Ovary (tissue), 9 donors: Measurements from ENCODE around the gene CDK9. TPM values are rescaled to one million over a fixed set of nuclear protein-coding genes. Genes with fewer than 3 reads are reported as not detected.

Experiments used
- DNase-seq, 5 donors: peaks; one replicate each; pipeline ENCODE4 v3.0.0-alpha.2; 2019 to 2020
- H3K27ac ChIP-seq, 2 donors: fragments of 200-600 bp; one replicate each; pipeline versions ENCODE4 v1.5.1 to v1.8.0; 2019 to 2022
- H3K27me3 ChIP-seq: fragments of 200-600 bp; one replicate; pipeline ENCODE4 v1.8.0; 2022
- H3K36me3 ChIP-seq: fragments of 200-600 bp; sonication (generic); one replicate; pipeline ENCODE4 v1.5.1; 2019
- H3K4me1 ChIP-seq: one replicate; pipeline ENCODE4 v1.8.1; 2013; ENCODE audit warnings: mild to moderate bottlenecking, moderate library complexity; ENCODE audit not compliant: insufficient read depth
- H3K4me3 ChIP-seq: fragments of 200-600 bp; sonication (generic); one replicate; pipeline ENCODE4 v1.5.1; 2017
- H3K9me3 ChIP-seq, 2 donors: fragments of 200-600 bp in 1 of 2; sonication (generic) in 1 of 2; one replicate each; pipeline versions ENCODE4 v1.5.1 to v1.8.1; 2013 to 2019; ENCODE audit warnings: mild to moderate bottlenecking in 1 of 2, moderate library complexity in 1 of 2
- EP300 ChIP-seq: sonication (generic); formaldehyde crosslinking; IDR thresholded peaks from one replicate; pipeline ENCODE4 v1.6.1; 2017; ENCODE audit warnings: antibody characterized with exemption
- POLR2A ChIP-seq: fragments of 450-650 bp; IDR thresholded peaks from one replicate; pipeline ENCODE4 v1.6.1; 2017; ENCODE audit warnings: antibody characterized with exemption, mild to moderate bottlenecking, moderate library complexity
- WGBS, 3 donors: extraction: QIAGEN DNeasy Blood & Tissue Kit in 1 of 3; methylation state at CpG; one replicate each; pipeline versions ENCODE4 v1.1.5 to v1.1.7; 2013 to 2017; 5-methylcytosine and 5-hydroxymethylcytosine counted together
- intact Hi-C, 4 donors: fragments of 100-400 bp; cut with DNase I; formaldehyde crosslinking; loops; one replicate each; pipeline versions ENCODE4 v1.11.0 to v1.15.1; 2022 to 2023
- polyA plus RNA-seq, 2 donors: library from polyadenylated mRNA; stranded (reverse); fragments of 200-250 nt in 1 of 2; fragments of 350-450 nt in 1 of 2; fragmentation: Illumina TruSeq in 1 of 2; extraction: RNeasy Lipid Tissue Mini Kit (QIAGEN cat#74804) in 1 of 2; gene quantifications; one replicate each; pipeline ENCODE4 v1.2.3, GENCODE V29; 2013 to 2014
- total RNA-seq, 7 donors: library from RNA; depleted of rRNA in 2 of 7; stranded (reverse); fragments of >200 nt in 2 of 7; fragmentation: NEBNext Ultra II Directional in 3 of 7; extraction: Animal tissue kit (Norgen Biotek cat#: 25700) in 3 of 7; gene quantifications; one replicate each; pipeline versions ENCODE4 v1.1.0 to v1.2.4, GENCODE V29; 2016 to 2023
- TF ChIP-seq, protein P1 (sequence below), 3 donors: fragments of 450-650 bp in 2 of 3; fragments of 200-600 bp in 1 of 3; IDR thresholded peaks; one replicate each; pipeline versions ENCODE4 v1.5.1 to v1.8.0; 2016 to 2022; ENCODE audit warnings: antibody characterized with exemption in 3 of 3, mild to moderate bottlenecking in 1 of 3
- donor health status: DM: no; HTN: no; CAD: no; lungs with moderate emphysema.
- donor health status: DM: no; HTN: no; CAD: no.
- donor health status: Bipolar disorder and iron deficiency.
- donor health status: DM: yes; HTN: yes; CAD: no.
- donor health status: DM: no; HTN: no; CAD: no.
- donor health status: DM: yes; HTN: yes; CAD: no.

CDK9 gene
- total and polyA plus RNA-seq, 9 donors = 71.7 to 209 (median 129) TPM

- peak in 2 of 5 donors; percentile 25 to 32 for DNase-seq
- Histone ChIP-seq H3K4me1 (peaks cover 12% of the 10 kb centered on the region), H3K4me3 (no peak overlapping the region), H3K27ac (peak overlapping the region; percentile 22 to 74), H3K9me3 (no peaks in the 10 kb centered on the region), H3K27me3 (no peaks in the 10 kb centered on the region), H3K36me3 (no peaks in the 10 kb centered on the region)
- intact Hi-C loops = no loop called here
- 60 to 75% (median 69%) methylated on average over 9 of the region's 9 CpGs for WGBS, 3 donors
- TF ChIP-seq, protein P1, sequence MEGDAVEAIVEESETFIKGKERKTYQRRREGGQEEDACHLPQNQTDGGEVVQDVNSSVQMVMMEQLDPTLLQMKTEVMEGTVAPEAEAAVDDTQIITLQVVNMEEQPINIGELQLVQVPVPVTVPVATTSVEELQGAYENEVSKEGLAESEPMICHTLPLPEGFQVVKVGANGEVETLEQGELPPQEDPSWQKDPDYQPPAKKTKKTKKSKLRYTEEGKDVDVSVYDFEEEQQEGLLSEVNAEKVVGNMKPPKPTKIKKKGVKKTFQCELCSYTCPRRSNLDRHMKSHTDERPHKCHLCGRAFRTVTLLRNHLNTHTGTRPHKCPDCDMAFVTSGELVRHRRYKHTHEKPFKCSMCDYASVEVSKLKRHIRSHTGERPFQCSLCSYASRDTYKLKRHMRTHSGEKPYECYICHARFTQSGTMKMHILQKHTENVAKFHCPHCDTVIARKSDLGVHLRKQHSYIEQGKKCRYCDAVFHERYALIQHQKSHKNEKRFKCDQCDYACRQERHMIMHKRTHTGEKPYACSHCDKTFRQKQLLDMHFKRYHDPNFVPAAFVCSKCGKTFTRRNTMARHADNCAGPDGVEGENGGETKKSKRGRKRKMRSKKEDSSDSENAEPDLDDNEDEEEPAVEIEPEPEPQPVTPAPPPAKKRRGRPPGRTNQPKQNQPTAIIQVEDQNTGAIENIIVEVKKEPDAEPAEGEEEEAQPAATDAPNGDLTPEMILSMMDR (IDR thresholded peaks at IDR 0.05) = no peak
- no peak for TF ChIP-seq POLR2A
- TF ChIP-seq EP300 = no peak
These were observed 23.2 kb downstream of the CDK9 start for GRCh38 chr9:127809002-127809539.

GRCh38 chr9:127809540-127810377, 23.9 kb downstream of the CDK9 start:
- Histone ChIP-seq H3K27ac (peak overlapping the region; percentile 27 to 74), H3K4me1 (peaks cover 6% of the 10 kb centered on the region), H3K36me3 (no peaks in the 10 kb centered on the region), H3K27me3 (no peaks in the 10 kb centered on the region), H3K9me3 (no peaks in the 10 kb centered on the region), H3K4me3 (no peak overlapping the region)
- intact Hi-C loops = no loop called here
- WGBS, 3 donors = 33 to 51% (median 46%) methylated on average over 38 to 57 of the region's 57 CpGs
- no peak for TF ChIP-seq POLR2A
- TF ChIP-seq EP300 = no peak
- TF ChIP-seq, protein P1 (IDR thresholded peaks at IDR 0.05) = no peak
- peak in 4 of 5 donors; percentile 53 to 74 (median 62) for DNase-seq

- WGBS, 3 donors = 93 to 97% (median 96%) methylated on average over 10 of the region's 10 CpGs
- H3K27ac ChIP-seq = peak overlapping the region in 1 of 2 donors; percentile 74
These were observed 24.7 kb downstream of the CDK9 start for GRCh38 chr9:127810378-127811187.

DNA sequence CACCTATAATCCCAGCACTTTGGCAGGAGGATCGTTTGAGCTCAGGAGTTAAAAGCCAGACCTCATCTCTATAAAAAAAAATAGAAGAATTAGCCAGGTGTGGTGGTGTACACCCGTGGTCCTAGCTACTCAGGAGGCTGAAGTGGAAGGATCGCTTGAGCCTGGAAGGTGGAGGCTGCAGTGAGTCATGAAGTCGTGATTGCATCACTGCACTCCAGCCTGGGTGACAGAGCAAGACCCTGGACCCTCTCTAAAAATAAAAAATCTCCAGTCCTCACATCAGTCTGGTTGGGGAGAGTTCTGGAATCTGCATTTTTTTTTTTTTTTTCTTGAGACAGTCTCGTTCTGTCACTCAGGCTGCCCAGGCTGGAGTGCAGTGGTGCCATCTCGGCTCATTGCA, 26.2 kb downstream of the CDK9 start:
- DNase-seq = no peak
- peaks cover 7% of the 10 kb centered on the region for H3K4me1 ChIP-seq
- H3K27me3 ChIP-seq = no peaks in the 10 kb centered on the region
- H3K4me3 ChIP-seq = no peak overlapping the region
- WGBS, 3 donors = 82 to 86% (median 84%) methylated on average over 6 of the region's 6 CpGs
- H3K27ac ChIP-seq = no peak overlapping the region
- no peak for TF ChIP-seq POLR2A
- TF ChIP-seq, protein P1 (IDR thresholded peaks at IDR 0.05) = no peak
- TF ChIP-seq EP300 = no peak
- no peaks in the 10 kb centered on the region for H3K36me3 ChIP-seq
- H3K9me3 ChIP-seq = no peaks in the 10 kb centered on the region
- intact Hi-C loops = no loop called here

More at GRCh38 chr9:127810378-127811187, 24.7 kb downstream of the CDK9 start:
- Histone ChIP-seq H3K4me1 (peaks cover 4% of the 10 kb centered on the region), H3K9me3 (no peaks in the 10 kb centered on the region), H3K36me3 (no peaks in the 10 kb centered on the region), H3K27me3 (no peaks in the 10 kb centered on the region), H3K4me3 (no peak overlapping the region)
- TF ChIP-seq EP300 = no peak
- TF ChIP-seq, protein P1 (IDR thresholded peaks at IDR 0.05) = no peak
- TF ChIP-seq POLR2A = no peak
- no peak for DNase-seq
- intact Hi-C loops = no loop called here
